ENCODE measurements around the gene PSAPL1.

Gene PSAPL1

DNA sequence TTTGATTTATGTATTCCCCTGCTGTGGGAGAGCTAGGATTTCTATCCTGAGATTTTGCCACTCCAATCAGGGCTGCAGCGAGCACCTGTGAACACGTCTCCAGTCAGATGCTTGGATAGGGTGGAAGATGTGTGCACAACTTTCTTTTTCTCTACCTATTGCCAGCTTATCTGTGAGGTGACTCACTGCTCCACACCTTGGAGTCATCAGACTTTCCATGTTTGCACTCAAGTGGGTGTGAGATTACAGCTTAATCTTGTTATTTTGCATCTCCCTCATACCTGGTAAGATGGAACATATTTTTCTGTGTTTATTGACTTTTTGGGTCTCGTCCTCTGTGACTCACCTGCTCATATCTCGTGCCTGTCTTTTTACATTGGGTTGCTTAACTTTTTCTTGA lies 32.2 kb downstream of the PSAPL1 start:
- DNase-seq (ENCODE audit: low spot score), result no peak
- TF ChIP-seq, protein P1, sequence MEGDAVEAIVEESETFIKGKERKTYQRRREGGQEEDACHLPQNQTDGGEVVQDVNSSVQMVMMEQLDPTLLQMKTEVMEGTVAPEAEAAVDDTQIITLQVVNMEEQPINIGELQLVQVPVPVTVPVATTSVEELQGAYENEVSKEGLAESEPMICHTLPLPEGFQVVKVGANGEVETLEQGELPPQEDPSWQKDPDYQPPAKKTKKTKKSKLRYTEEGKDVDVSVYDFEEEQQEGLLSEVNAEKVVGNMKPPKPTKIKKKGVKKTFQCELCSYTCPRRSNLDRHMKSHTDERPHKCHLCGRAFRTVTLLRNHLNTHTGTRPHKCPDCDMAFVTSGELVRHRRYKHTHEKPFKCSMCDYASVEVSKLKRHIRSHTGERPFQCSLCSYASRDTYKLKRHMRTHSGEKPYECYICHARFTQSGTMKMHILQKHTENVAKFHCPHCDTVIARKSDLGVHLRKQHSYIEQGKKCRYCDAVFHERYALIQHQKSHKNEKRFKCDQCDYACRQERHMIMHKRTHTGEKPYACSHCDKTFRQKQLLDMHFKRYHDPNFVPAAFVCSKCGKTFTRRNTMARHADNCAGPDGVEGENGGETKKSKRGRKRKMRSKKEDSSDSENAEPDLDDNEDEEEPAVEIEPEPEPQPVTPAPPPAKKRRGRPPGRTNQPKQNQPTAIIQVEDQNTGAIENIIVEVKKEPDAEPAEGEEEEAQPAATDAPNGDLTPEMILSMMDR (IDR thresholded peaks at IDR 0.05; ENCODE audit: extremely low read depth, insufficient read depth, missing control alignments), result no peak
- in situ Hi-C loops (cut with MboI; ENCODE audit: low pct_unique_long_range_greater_than_20kb, low sequenced_read_pairs, unreplicated experiment), result no loop called here

DNA sequence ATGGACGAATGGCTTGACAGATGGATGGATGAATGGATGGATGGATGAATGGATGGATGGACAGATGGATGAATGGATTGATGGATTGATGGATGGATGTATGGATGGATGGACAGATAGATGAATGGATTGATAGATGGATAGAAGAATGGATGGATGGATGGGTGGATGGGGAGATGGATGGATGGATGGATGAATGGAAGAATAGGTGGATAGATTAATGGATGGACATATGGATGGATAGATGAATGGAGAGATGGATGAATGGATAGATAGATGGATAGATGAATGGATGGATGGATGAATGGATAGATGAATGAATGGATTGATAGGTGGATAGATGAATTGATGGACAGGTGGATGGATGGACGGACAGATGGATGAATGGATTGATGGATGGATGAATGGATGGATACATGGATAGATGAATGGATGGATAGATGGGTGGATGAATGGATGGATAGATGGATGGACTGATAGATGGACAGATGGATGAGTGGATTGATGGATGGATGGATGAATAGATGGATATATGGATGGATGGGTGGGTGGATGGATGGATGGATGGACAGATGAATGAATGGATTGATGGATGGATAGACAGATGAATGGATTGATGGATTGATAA lies 33.9 kb downstream of the PSAPL1 start:
- in situ Hi-C loops (cut with MboI; ENCODE audit: low pct_unique_long_range_greater_than_20kb, low sequenced_read_pairs, unreplicated experiment), result no loop called here
- no peak for DNase-seq (ENCODE audit: low spot score)
- TF ChIP-seq, protein P1 (IDR thresholded peaks at IDR 0.05; ENCODE audit: extremely low read depth, insufficient read depth, missing control alignments), result no peak

DNA sequence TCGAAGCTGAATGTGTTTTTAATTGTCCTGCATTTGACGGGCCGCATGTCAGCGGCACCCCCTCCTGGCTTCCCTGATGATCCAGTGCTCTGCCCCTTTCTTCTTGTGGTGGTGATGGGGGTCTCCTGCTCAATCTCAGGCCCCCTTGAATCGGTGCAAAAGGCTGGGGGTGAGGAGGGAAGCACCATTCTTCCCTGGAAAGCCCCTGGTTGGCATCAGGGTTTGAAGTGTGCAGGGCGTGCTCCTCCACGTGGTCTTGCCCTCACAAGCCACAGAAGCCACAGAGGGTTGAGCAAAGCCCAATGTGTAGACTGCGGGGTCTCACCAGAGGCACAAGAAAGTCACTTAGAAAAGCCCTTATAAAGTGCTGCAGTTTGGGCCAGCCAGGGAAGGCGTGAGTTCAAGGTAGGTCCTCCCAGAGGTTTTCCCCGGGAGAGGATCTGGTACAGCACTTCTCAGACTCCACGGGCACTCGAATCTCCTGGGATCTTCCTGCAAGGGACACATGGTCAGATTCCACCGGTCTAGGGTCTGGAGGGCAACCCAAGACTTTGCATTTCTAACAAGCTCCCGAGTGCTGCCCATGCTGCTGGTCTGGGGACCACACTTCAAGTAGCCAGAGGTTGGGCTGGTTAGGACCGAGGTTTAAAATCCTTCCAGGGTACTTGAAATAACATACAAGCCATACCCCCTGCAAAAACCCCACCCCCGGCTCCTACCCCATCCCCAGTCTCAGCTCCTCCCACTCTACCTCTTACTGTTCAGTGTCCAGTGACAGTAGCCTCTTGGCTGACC lies 35.1 kb downstream of the PSAPL1 start:
- in situ Hi-C loops (cut with MboI; ENCODE audit: low pct_unique_long_range_greater_than_20kb, low sequenced_read_pairs, unreplicated experiment), result no loop called here
- no peak for DNase-seq (ENCODE audit: low spot score)
- TF ChIP-seq, protein P1 (IDR thresholded peaks at IDR 0.05; ENCODE audit: extremely low read depth, insufficient read depth, missing control alignments), result no peak

DNA sequence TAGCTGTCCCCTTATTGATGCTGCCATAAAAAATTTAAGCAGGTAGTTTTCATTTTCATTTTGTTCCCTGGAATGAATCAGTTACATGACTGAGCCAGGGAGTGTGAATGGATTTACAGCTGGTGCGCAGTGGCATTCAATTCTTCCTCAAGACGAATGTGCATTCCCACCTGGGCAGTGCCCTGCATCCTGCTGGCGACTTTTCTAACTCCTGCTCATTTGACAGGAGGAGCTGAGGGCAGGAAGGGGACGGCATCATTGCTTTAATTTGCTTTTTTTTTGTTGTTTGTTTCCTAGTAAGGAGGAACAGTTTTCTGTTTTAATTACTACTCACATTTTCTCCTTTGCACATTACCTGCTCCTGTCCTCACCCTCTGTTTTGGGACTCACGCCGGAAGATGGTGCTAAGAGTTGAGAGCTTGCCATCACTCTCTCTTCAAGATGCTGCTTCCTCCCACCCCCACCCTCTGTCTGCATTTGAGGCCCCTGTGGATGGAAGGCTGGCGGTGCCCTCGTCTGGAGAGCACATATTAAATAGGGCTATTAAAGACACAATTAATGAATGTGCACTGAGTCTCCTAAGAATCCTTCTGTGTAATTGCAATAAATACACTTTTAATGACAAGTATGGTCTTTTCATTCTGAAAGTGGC lies 35.8 kb downstream of the PSAPL1 start:
- in situ Hi-C loops (cut with MboI; ENCODE audit: low pct_unique_long_range_greater_than_20kb, low sequenced_read_pairs, unreplicated experiment), result no loop called here
- TF ChIP-seq, protein P1 (IDR thresholded peaks at IDR 0.05; ENCODE audit: extremely low read depth, insufficient read depth, missing control alignments), result no peak
- no peak for DNase-seq (ENCODE audit: low spot score)

DNA sequence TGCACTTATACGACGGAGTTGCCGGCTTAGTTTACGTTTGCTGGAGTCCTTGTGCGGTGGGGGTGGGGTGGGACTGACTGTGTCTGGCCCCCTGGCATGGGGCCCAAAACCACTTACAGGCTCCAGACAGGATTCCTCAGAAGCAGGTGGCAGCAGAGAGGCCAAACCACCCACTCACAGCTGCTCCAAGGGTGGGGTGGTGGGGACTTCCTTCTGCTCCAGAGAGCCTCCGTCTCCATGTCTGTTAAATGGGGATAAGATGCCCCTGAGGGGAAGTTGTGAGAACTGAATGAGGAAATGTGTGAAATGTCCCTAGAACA lies 36.7 kb downstream of the PSAPL1 start:
- no peak for DNase-seq (ENCODE audit: low spot score)
- TF ChIP-seq, protein P1 (IDR thresholded peaks at IDR 0.05; ENCODE audit: extremely low read depth, insufficient read depth, missing control alignments), result no peak
- in situ Hi-C loops (cut with MboI; ENCODE audit: low pct_unique_long_range_greater_than_20kb, low sequenced_read_pairs, unreplicated experiment), result no loop called here

DNA sequence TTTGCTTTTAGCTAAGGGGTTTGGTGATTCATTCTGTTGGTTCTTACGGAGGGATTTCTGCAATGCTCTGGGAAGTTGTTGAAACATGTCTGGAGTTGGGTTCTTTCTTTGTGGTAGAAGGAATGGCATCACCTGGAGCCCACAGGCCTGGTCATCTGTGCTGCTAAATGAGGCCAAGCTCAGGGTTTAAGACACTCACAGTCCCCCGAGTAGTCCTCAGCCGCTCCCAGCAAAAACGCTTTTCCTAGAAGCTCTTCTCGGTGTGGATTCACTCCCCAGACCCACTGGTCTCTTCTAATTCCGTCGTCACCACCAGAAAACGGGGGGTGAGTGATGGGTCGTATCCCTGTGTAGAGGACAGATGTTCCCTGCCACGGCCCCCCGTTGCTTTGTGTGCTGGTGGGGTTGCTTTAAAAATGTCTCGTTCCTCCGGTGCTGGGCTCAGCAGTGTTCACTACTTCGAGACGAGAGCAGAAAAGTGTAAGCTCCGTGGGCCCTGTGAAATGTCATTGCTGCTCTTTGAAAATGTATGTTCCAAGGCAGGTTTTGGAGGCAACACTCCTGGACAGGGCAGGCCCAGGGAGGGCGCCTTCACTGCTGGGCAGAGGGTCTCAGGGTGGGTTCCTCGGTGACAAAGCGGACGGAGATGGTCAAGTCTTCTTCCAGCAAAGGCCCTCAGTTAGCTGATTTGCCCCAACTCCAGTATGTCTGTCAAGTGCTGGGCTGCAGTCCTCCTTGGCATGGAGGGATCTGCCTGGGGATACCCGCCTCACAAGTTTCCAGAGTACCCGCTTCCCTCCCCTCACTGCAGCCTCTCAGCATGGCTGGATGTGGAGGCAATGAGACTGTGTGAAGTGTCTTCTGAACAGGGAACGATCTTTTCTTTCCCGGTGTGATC lies 37.3 kb downstream of the PSAPL1 start:
- TF ChIP-seq, protein P1 (IDR thresholded peaks at IDR 0.05; ENCODE audit: extremely low read depth, insufficient read depth, missing control alignments), result no peak
- in situ Hi-C loops (cut with MboI; ENCODE audit: low pct_unique_long_range_greater_than_20kb, low sequenced_read_pairs, unreplicated experiment), result no loop called here
- no peak for DNase-seq (ENCODE audit: low spot score)
